GM12864 (cell line): ENCODE results near the gene CCDC170.

Experiments
- DNase-seq: peaks from one replicate; pipeline ENCODE4 v3.0.0-alpha.2; 2011; ENCODE audit warnings: low read depth
- H3K4me3 ChIP-seq: 2 replicates; pipeline ENCODE4 v1.5.1; 2011; ENCODE audit warnings: mild to moderate bottlenecking, low read depth, low read length, control low read depth
- TF ChIP-seq, protein P1 (sequence below): IDR thresholded peaks from 2 replicates; pipeline ENCODE4 v1.5.1; 2011; ENCODE audit warnings: low read depth, mild to moderate bottlenecking, moderate library complexity, low read length, control low read depth, inconsistent platforms; ENCODE audit errors: missing control alignments

CCDC170 gene

DNA sequence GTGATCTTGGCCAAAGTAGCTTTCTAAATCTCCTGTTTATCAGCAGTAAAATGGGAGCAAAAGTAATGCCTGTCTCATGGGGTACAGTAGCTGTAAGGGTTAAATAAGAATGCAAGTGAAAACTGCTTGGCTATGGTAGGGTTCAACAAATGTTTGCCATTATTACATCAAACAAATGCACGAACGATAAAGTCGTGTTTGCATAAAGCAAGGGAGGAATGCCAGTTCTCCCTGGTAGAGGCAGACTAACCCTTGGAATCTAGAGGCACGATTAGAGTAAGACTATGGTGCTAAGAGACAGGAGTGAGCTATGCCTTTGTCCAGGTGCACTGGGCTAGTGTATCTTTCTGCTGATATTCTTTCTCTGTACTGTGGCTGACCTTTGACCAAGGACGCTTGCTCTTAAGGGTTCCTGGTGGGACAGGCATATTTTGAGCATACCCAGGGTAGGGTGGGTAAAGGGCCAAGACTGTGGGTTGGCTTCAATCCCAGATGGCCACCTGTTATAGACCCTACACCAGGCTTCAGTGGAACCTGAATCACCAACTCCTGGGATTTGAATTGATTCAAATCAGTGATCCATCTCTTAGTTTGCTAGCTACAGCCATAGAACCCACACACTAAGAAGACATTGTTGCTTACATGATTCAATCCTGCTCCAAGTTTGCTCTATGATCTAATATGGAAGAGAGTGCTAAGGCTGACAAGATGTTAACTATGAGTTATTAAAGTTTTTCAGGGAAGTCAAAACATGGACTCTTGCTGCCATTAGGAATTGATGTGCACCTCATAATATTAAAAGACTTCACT, 139.9 kb downstream of the CCDC170 start:
- no peak for DNase-seq
- TF ChIP-seq, protein P1, sequence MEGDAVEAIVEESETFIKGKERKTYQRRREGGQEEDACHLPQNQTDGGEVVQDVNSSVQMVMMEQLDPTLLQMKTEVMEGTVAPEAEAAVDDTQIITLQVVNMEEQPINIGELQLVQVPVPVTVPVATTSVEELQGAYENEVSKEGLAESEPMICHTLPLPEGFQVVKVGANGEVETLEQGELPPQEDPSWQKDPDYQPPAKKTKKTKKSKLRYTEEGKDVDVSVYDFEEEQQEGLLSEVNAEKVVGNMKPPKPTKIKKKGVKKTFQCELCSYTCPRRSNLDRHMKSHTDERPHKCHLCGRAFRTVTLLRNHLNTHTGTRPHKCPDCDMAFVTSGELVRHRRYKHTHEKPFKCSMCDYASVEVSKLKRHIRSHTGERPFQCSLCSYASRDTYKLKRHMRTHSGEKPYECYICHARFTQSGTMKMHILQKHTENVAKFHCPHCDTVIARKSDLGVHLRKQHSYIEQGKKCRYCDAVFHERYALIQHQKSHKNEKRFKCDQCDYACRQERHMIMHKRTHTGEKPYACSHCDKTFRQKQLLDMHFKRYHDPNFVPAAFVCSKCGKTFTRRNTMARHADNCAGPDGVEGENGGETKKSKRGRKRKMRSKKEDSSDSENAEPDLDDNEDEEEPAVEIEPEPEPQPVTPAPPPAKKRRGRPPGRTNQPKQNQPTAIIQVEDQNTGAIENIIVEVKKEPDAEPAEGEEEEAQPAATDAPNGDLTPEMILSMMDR: no peak
- no peak overlapping the region for H3K4me3 ChIP-seq

GRCh38 chr6:151634336-151634720, 140.5 kb downstream of the CCDC170 start:
- TF ChIP-seq, protein P1: no peak
- no peak overlapping the region for H3K4me3 ChIP-seq
- DNase-seq: no peak

GRCh38 chr6:151635741-151636140, 141.9 kb downstream of the CCDC170 start:
- DNase-seq: no peak
- TF ChIP-seq, protein P1: no peak
- H3K4me3 ChIP-seq: no peak overlapping the region

GRCh38 chr6:151637814-151638213, 144.0 kb downstream of the CCDC170 start:
- no peak overlapping the region for H3K4me3 ChIP-seq
- no peak for DNase-seq
- TF ChIP-seq, protein P1: no peak

DNA sequence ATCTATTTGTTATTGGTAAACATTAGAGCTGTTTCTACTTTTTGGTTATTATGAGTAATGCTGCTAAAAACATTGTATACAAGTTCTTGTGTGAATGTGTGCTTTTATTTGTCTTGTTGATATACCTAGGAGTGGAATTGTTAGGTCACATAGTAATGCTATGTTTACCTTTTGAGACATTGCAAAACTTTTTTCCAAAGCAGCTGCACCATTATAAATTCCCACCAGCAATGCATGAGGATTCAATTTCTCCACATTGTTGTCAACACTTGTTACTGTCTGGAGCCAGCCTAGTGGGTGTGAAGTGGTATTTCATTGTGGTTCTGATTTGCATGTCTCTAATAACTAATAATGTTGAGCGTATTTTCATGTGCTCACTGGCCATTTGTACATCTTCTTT, 145.9 kb downstream of the CCDC170 start:
- DNase-seq: no peak
- TF ChIP-seq, protein P1: no peak
- H3K4me3 ChIP-seq: no peak overlapping the region

GRCh38 chr6:151641028-151641427, 147.2 kb downstream of the CCDC170 start:
- TF ChIP-seq, protein P1: no peak
- H3K4me3 ChIP-seq: no peak overlapping the region
- DNase-seq: no peak
